ENCODE results near the gene APCDD1. TPM values are rescaled to one million over a fixed set of nuclear protein-coding genes. Genes with fewer than 3 reads are reported as not detected.

Gene APCDD1
- polyA plus RNA-seq, 1 of the 3 experiments (the other 2 are of a cell fraction): 0.02 TPM

- TF ChIP-seq, protein P1, sequence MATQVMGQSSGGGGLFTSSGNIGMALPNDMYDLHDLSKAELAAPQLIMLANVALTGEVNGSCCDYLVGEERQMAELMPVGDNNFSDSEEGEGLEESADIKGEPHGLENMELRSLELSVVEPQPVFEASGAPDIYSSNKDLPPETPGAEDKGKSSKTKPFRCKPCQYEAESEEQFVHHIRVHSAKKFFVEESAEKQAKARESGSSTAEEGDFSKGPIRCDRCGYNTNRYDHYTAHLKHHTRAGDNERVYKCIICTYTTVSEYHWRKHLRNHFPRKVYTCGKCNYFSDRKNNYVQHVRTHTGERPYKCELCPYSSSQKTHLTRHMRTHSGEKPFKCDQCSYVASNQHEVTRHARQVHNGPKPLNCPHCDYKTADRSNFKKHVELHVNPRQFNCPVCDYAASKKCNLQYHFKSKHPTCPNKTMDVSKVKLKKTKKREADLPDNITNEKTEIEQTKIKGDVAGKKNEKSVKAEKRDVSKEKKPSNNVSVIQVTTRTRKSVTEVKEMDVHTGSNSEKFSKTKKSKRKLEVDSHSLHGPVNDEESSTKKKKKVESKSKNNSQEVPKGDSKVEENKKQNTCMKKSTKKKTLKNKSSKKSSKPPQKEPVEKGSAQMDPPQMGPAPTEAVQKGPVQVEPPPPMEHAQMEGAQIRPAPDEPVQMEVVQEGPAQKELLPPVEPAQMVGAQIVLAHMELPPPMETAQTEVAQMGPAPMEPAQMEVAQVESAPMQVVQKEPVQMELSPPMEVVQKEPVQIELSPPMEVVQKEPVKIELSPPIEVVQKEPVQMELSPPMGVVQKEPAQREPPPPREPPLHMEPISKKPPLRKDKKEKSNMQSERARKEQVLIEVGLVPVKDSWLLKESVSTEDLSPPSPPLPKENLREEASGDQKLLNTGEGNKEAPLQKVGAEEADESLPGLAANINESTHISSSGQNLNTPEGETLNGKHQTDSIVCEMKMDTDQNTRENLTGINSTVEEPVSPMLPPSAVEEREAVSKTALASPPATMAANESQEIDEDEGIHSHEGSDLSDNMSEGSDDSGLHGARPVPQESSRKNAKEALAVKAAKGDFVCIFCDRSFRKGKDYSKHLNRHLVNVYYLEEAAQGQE (IDR thresholded peaks at IDR 0.05; ENCODE audit: low read depth, low read length): no peak
- TF ChIP-seq CHD2 (IDR thresholded peaks at IDR 0.05; ENCODE audit: low read length, partially characterized antibody): peak; percentile 30
Observed at GRCh38 chr18:10519999-10520935, 65.8 kb downstream of the APCDD1 start (continued).

- no peaks in the 10 kb centered on the region; the same call in 1 of the 2 replicates for H3K27me3 ChIP-seq (ENCODE audit: insufficient read depth)
- H3K79me2 ChIP-seq (ENCODE audit: insufficient read depth): peaks cover 4% of the 10 kb centered on the region
- H3K9me2 ChIP-seq: no peaks in the 10 kb centered on the region
- 34% methylated on average over 8 of the region's 8 CpGs for WGBS (ENCODE audit: low lambda C conversion rate)
- no peak overlapping the region for H3K9ac ChIP-seq
- H3K36me3 ChIP-seq (replicated peaks in 1 of 2; ENCODE audit: control insufficient read depth in 1 of 2, insufficient read depth in 2 of 2, low read length in 1 of 2): no peaks in the 10 kb centered on the region
- H3K4me1 ChIP-seq (ENCODE audit: control insufficient read depth in 1 of 2, insufficient read depth in 2 of 2, low read depth in 1 of 2, low read length in 1 of 2): peaks cover 0 to 12% of the 10 kb centered on the region in 2 experiments; a peak in 3 of 4 replicates
- H3K9me3 ChIP-seq: no peaks in the 10 kb centered on the region
- no peaks in the 10 kb centered on the region for H3F3A ChIP-seq (replicated peaks; ENCODE audit: insufficient read depth)
- H3K4me3 ChIP-seq (ENCODE audit: low read depth in 2 of 2, low read length in 1 of 2): no peak overlapping the region
- H3K27ac ChIP-seq (ENCODE audit: low read depth in 2 of 2, low read length in 1 of 2): no peak overlapping the region
- no peak for DNase-seq
- TF ChIP-seq ZBTB33 (IDR thresholded peaks at IDR 0.05; ENCODE audit: borderline replicate concordance, low read depth) (no peak), PBX3 (IDR thresholded peaks at IDR 0.05) (no peak), FOXM1 (IDR thresholded peaks at IDR 0.05; ENCODE audit: low read depth) (no peak), NFIC (IDR thresholded peaks at IDR 0.05; ENCODE audit: borderline replicate concordance) (no peak), GATA2 (CRISPR knock-in tag; IDR thresholded peaks at IDR 0.05) (no peak), TCF12 (IDR thresholded peaks at IDR 0.05) (no peak), MEF2A (IDR thresholded peaks at IDR 0.05; ENCODE audit: borderline replicate concordance, low read depth) (no peak), ELF1 (IDR thresholded peaks at IDR 0.05) (no peak)
- CTCF ChIA-PET: interaction anchor here (1.1 to 2.0 kb wide), 2 partner anchors 550 to 570 kb away, joined by 5 to 13 read pairs; no protein-coding TSS in a partner anchor
- H4K20me1 ChIP-seq (ENCODE audit: insufficient read depth): no peaks in the 10 kb centered on the region
- no peak overlapping the region for H2AFZ ChIP-seq (ENCODE audit: low read depth)
- POLR2A ChIA-PET: no interaction called here
- H3K4me2 ChIP-seq: no peak overlapping the region
Observed at GRCh38 chr18:10521566-10521965, 67.1 kb downstream of the APCDD1 start.
